ENCODE results near the gene AFG1L. TPM values are rescaled to one million over a fixed set of nuclear protein-coding genes. Genes with fewer than 3 reads are reported as not detected.

Gene AFG1L
- total and polyA plus RNA-seq, 7 donors, result 2.1 to 6.9 (median 3.5) TPM

DNA sequence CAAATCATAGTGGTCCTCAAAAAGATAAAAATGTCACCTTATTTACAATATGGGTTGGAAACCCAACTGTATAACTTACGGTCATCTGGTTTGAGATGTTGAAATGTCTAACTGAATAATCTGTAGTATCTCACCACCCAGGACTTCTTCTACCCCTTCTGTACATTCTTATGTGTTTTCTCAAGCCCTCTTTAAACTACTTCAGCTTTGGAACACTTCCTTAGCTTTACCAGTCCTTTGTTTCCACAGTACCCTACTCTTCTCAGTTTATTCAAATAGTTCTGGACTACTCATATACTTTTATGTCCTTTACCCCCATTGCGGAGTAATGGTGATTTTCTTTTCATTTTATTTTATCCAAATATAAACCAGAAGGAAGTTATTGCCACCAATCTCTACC is 137.3 kb downstream of the AFG1L start:
- Histone ChIP-seq H3K36me3 (no peaks in the 10 kb centered on the region), H3K9me3 (no peaks in the 10 kb centered on the region), H3K27ac (no peak overlapping the region), H3K27me3 (no peaks in the 10 kb centered on the region), H3K4me3 (no peak overlapping the region), H3K4me1 (no peaks in the 10 kb centered on the region)
- TF ChIP-seq POLR2A (IDR thresholded peaks at IDR 0.05), result no peak
- TF ChIP-seq POLR2AphosphoS5 (IDR thresholded peaks at IDR 0.05), result no peak
- TF ChIP-seq EP300 (IDR thresholded peaks at IDR 0.05), result no peak
- 93 to 94% methylated on average over 2 of the region's 2 CpGs for WGBS, 2 donors
- DNase-seq, result no peak
- intact Hi-C loops (cut with DNase I), result no loop called here

DNA sequence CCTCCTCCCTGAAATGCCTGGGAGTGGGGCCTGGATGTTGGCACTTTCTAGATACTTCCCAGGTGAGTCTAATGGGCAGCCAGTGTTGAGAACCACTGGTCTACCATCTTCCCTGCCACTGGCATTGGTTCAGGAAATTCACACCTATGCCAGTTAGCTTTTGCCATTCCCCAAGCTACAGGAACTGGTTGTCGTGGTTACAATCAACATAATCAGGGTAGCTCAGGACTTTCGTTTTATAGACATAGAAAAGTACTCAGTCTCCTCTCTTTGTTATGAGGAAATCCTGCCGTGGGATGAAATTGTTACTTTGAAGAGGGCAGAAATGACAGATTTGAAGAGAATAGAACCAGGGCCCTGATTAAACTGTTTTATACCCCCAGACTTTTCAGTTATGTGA is 137.9 kb downstream of the AFG1L start:
- Histone ChIP-seq H3K27ac (no peak overlapping the region), H3K36me3 (no peaks in the 10 kb centered on the region), H3K4me1 (no peaks in the 10 kb centered on the region), H3K9me3 (no peaks in the 10 kb centered on the region), H3K4me3 (no peak overlapping the region), H3K27me3 (no peaks in the 10 kb centered on the region)
- DNase-seq, result no peak
- intact Hi-C loops (cut with DNase I), result no loop called here
- WGBS, 2 donors, result 17 to 41% methylated on average over 3 of the region's 3 CpGs
- TF ChIP-seq, protein P1, sequence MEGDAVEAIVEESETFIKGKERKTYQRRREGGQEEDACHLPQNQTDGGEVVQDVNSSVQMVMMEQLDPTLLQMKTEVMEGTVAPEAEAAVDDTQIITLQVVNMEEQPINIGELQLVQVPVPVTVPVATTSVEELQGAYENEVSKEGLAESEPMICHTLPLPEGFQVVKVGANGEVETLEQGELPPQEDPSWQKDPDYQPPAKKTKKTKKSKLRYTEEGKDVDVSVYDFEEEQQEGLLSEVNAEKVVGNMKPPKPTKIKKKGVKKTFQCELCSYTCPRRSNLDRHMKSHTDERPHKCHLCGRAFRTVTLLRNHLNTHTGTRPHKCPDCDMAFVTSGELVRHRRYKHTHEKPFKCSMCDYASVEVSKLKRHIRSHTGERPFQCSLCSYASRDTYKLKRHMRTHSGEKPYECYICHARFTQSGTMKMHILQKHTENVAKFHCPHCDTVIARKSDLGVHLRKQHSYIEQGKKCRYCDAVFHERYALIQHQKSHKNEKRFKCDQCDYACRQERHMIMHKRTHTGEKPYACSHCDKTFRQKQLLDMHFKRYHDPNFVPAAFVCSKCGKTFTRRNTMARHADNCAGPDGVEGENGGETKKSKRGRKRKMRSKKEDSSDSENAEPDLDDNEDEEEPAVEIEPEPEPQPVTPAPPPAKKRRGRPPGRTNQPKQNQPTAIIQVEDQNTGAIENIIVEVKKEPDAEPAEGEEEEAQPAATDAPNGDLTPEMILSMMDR (IDR thresholded peaks at IDR 0.05), result no peak
- no peak for TF ChIP-seq POLR2A (IDR thresholded peaks at IDR 0.05)
- no peak for TF ChIP-seq EP300 (IDR thresholded peaks at IDR 0.05)
- TF ChIP-seq POLR2AphosphoS5 (IDR thresholded peaks at IDR 0.05), result no peak

DNA sequence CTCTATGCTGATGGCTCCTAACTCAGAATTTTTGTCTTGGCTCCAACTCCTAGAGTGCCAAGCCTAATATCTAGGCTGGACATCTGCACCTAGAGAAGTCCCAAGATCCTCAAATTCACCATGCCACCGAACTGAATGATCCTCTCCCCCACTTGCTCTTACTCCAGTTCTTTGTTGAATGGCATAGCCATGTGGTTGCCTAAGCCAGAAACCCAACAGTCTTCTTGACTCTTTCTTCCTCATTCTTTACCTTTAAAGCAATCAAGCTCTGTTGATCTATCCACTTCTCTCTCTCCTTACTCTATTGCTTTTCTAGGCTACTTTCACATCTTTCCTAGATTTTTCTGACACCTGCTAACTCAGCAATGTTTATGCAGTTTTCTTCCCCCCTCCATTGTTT is 139.4 kb downstream of the AFG1L start:
- Histone ChIP-seq H3K36me3 (no peaks in the 10 kb centered on the region), H3K27ac (no peak overlapping the region), H3K4me1 (no peaks in the 10 kb centered on the region), H3K9me3 (no peaks in the 10 kb centered on the region), H3K4me3 (no peak overlapping the region), H3K27me3 (no peaks in the 10 kb centered on the region)
- intact Hi-C loops (cut with DNase I), result no loop called here
- no peak for DNase-seq
- TF ChIP-seq POLR2A (IDR thresholded peaks at IDR 0.05), result no peak
- no peak for TF ChIP-seq EP300 (IDR thresholded peaks at IDR 0.05)
- TF ChIP-seq POLR2AphosphoS5 (IDR thresholded peaks at IDR 0.05), result no peak
- TF ChIP-seq, protein P1 (IDR thresholded peaks at IDR 0.05), result no peak
- 85 to 87% methylated on average over 1 of the region's 1 CpG for WGBS, 2 donors

DNA sequence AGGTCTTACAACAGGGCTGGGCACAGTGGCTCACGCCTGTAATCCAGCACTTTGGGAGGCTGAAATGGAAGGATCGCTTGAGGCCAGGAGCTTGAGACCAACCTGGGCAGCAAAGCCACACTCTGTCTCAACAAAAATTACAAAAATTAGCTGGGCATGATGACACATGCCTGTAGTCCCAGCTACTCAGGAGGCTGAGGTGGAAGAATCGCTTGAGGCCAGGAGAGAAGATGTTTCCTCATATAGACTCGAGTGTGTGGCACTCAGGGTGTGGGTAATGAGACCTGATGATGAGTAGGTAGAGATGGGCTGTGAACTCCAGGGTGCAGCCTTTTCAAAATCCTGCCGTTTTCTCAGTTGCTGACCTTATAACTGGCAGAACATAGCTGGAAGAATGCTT is 140.5 kb downstream of the AFG1L start:
- no peak for DNase-seq
- 90 to 91% methylated on average over 5 of the region's 5 CpGs for WGBS, 2 donors
- no peaks in the 10 kb centered on the region for H3K4me1 ChIP-seq
- H3K27me3 ChIP-seq, result no peaks in the 10 kb centered on the region
- no peak overlapping the region for H3K4me3 ChIP-seq
- H3K36me3 ChIP-seq, result no peaks in the 10 kb centered on the region
- no peak overlapping the region for H3K27ac ChIP-seq
- TF ChIP-seq POLR2AphosphoS5 (IDR thresholded peaks at IDR 0.05) (no peak), EP300 (IDR thresholded peaks at IDR 0.05) (no peak), POLR2A (IDR thresholded peaks at IDR 0.05) (no peak)
- TF ChIP-seq, protein P1 (IDR thresholded peaks at IDR 0.05), result no peak
- no peaks in the 10 kb centered on the region for H3K9me3 ChIP-seq
- intact Hi-C loops (cut with DNase I), result no loop called here

DNA sequence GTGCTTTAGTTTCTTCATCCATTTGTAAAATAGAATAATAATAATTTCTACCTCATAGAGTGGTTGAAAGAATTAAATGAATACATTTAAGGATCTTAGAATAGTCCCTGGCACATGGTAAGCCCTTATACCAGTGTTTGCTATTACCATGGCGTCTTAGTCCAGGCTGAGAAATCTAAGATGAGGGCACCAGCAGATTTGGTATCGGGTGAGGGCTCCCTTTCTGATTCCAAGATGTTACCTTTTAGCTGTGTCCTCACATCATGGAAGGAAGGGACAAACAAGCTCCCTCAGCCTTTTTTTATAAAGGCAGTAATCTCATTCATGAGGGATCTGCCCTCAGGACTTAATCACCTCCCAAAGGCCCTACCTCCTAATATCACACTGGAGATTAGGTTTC is 141.9 kb downstream of the AFG1L start:
- no peaks in the 10 kb centered on the region for H3K27me3 ChIP-seq
- no peaks in the 10 kb centered on the region for H3K9me3 ChIP-seq
- no peak overlapping the region for H3K27ac ChIP-seq
- no peaks in the 10 kb centered on the region for H3K4me1 ChIP-seq
- 98 to 99% methylated on average over 2 of the region's 2 CpGs for WGBS, 2 donors
- DNase-seq, result no peak
- TF ChIP-seq, protein P1 (IDR thresholded peaks at IDR 0.05), result no peak
- TF ChIP-seq POLR2AphosphoS5 (IDR thresholded peaks at IDR 0.05) (no peak), POLR2A (IDR thresholded peaks at IDR 0.05) (no peak), EP300 (IDR thresholded peaks at IDR 0.05) (no peak)
- intact Hi-C loops (cut with DNase I), result no loop called here
- no peak overlapping the region for H3K4me3 ChIP-seq
- no peaks in the 10 kb centered on the region for H3K36me3 ChIP-seq
